ENCODE measurements around the gene PP2D1. TPM values are rescaled to one million over a fixed set of nuclear protein-coding genes. Genes with fewer than 3 reads are reported as not detected.

PP2D1 gene
- total RNA-seq, 1 experiment from 2014 or later = not detected

DNA sequence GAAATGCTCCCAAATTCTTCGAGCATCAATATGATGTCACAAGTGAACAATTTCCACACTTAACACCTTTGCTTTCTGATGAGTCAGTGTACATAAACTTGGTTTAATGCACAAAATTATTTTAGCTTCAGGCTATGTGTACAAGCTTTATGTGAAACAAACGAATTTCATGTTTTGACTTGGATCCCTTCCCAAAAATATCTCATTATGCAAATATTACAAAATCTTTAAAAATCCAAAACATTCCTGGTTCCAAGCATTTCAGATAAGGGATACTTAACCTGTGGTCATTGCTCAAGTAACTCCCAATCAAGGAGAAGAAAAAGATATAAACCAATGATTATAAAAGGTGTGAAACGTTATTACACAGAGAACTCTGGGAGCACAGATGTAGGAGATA is 40.0 kb downstream of the PP2D1 start:
- Histone ChIP-seq H3K9ac (ENCODE audit: low read length) (no peak overlapping the region), H3K27me3 (ENCODE audit: insufficient read depth, low read length) (no peaks in the 10 kb centered on the region), H2AFZ (ENCODE audit: low read depth, low read length, poor library complexity, severe bottlenecking) (no peak overlapping the region), H3K36me3 (ENCODE audit: control insufficient read depth in 1 of 2, insufficient read depth in 2 of 2, low read length in 2 of 2) (peaks cover 4 to 8% of the 10 kb centered on the region in 2 experiments; a peak in 3 of 4 replicates), H3K4me1 (ENCODE audit: control insufficient read depth in 1 of 2, insufficient read depth in 2 of 2, low read length in 2 of 2) (no peaks in the 10 kb centered on the region), H3K4me2 (ENCODE audit: low read length) (no peak overlapping the region), H4K20me1 (ENCODE audit: insufficient read depth) (peaks cover 4% of the 10 kb centered on the region; the same call in 1 of the 2 replicates), H3K9me2 (ENCODE audit: insufficient read depth) (no peaks in the 10 kb centered on the region), H3K79me2 (ENCODE audit: insufficient read depth, low read length) (peaks cover 77% of the 10 kb centered on the region), H3K9me3 (ENCODE audit: control insufficient read depth in 1 of 2, insufficient read depth in 1 of 2, low read depth in 1 of 2, low read length in 2 of 2) (no peaks in the 10 kb centered on the region), H3K27ac (ENCODE audit: low read depth, low read length) (no peak overlapping the region), H3K4me3 (replicated peaks in 1 of 2; ENCODE audit: low read depth in 1 of 2, low read length in 2 of 2) (no peak overlapping the region)
- no TSS peak for BruUV-seq (replicated peaks)
- TF ChIP-seq, protein P1, sequence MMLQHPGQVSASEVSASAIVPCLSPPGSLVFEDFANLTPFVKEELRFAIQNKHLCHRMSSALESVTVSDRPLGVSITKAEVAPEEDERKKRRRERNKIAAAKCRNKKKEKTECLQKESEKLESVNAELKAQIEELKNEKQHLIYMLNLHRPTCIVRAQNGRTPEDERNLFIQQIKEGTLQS (IDR thresholded peaks at IDR 0.05) = no peak
- no peak for TF ChIP-seq ZNF274 (IDR thresholded peaks at IDR 0.05; ENCODE audit: low read depth, low read length)
- TF ChIP-seq FOSL1 (IDR thresholded peaks at IDR 0.05; ENCODE audit: low read depth) = no peak
- TF ChIP-seq RAD21 (IDR thresholded peaks at IDR 0.05; ENCODE audit: low read depth) = no peak
- DNase-seq (ENCODE audit: low read depth, low spot score) (no peak), ATAC-seq (no peak)
- ChIA-PET POLR2A (no interaction called here), CTCF (no interaction called here), RAD21 (ENCODE audit: low non-redundant PET in 1 of 2, low total read pairs in 2 of 2, uncharacterized antibody in 2 of 2, unreplicated experiment in 2 of 2) (no interaction called here)
- intact Hi-C loops (cut with micrococcal nuclease) = no loop called here

DNA sequence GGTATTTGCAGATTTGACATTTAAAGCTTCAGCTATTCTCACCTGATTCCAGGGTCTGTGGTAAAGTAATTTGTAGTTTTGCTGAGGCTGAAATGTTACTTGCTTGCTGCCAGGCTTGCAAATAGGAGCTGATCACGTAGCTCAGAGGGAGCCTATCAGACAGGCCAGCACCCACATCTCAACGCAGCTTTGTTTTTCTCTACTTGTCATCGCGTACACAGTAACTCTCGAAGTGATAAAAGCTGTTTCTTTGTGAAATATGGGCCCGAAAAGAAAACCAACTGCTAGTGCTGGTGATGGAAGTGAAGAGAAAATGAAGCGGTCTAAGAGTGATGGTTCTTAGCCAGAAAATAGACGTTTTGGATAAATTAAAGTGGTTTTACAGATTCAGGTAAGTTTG is 41.7 kb downstream of the PP2D1 start:
- no peaks in the 10 kb centered on the region for H3K9me3 ChIP-seq (ENCODE audit: control insufficient read depth in 1 of 2, insufficient read depth in 1 of 2, low read depth in 1 of 2, low read length in 2 of 2)
- CTCF ChIA-PET = no interaction called here
- TF ChIP-seq YY1 (IDR thresholded peaks at IDR 0.05; ENCODE audit: extremely low read depth, insufficient replicate concordance, low read depth, low read length) (no peak), SIN3A (IDR thresholded peaks at IDR 0.05; ENCODE audit: low read depth) (no peak), POLR2AphosphoS5 (IDR thresholded peaks at IDR 0.05; ENCODE audit: low read depth, low read length) (no peak), ZFX (IDR thresholded peaks at IDR 0.05) (no peak), FOSL1 (IDR thresholded peaks at IDR 0.05; ENCODE audit: low read depth) (no peak), RAD21 (IDR thresholded peaks at IDR 0.05; ENCODE audit: low read depth) (no peak), EZH2phosphoT487 (IDR thresholded peaks at IDR 0.05; ENCODE audit: borderline replicate concordance) (no peak), EZH2 (IDR thresholded peaks at IDR 0.05) (no peak), CEBPB (IDR thresholded peaks at IDR 0.05; ENCODE audit: low read depth) (no peak), ELF1 (IDR thresholded peaks at IDR 0.05; ENCODE audit: borderline replicate concordance, low read depth) (no peak), EGR1 (IDR thresholded peaks at IDR 0.05; ENCODE audit: low read depth) (no peak), SP1 (IDR thresholded peaks at IDR 0.05; ENCODE audit: low read depth) (no peak), ZNF274 (IDR thresholded peaks at IDR 0.05; ENCODE audit: low read depth, low read length) (no peak)
- TF ChIP-seq, protein P2, sequence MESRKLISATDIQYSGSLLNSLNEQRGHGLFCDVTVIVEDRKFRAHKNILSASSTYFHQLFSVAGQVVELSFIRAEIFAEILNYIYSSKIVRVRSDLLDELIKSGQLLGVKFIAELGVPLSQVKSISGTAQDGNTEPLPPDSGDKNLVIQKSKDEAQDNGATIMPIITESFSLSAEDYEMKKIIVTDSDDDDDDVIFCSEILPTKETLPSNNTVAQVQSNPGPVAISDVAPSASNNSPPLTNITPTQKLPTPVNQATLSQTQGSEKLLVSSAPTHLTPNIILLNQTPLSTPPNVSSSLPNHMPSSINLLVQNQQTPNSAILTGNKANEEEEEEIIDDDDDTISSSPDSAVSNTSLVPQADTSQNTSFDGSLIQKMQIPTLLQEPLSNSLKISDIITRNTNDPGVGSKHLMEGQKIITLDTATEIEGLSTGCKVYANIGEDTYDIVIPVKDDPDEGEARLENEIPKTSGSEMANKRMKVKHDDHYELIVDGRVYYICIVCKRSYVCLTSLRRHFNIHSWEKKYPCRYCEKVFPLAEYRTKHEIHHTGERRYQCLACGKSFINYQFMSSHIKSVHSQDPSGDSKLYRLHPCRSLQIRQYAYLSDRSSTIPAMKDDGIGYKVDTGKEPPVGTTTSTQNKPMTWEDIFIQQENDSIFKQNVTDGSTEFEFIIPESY (IDR thresholded peaks at IDR 0.05; ENCODE audit: extremely low read depth, insufficient replicate concordance, low read length) = no peak
- TF ChIP-seq, protein P3, sequence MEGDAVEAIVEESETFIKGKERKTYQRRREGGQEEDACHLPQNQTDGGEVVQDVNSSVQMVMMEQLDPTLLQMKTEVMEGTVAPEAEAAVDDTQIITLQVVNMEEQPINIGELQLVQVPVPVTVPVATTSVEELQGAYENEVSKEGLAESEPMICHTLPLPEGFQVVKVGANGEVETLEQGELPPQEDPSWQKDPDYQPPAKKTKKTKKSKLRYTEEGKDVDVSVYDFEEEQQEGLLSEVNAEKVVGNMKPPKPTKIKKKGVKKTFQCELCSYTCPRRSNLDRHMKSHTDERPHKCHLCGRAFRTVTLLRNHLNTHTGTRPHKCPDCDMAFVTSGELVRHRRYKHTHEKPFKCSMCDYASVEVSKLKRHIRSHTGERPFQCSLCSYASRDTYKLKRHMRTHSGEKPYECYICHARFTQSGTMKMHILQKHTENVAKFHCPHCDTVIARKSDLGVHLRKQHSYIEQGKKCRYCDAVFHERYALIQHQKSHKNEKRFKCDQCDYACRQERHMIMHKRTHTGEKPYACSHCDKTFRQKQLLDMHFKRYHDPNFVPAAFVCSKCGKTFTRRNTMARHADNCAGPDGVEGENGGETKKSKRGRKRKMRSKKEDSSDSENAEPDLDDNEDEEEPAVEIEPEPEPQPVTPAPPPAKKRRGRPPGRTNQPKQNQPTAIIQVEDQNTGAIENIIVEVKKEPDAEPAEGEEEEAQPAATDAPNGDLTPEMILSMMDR (IDR thresholded peaks at IDR 0.05 in 2 of 3, conservative IDR thresholded peaks at IDR 0.05 in 1 of 3; ENCODE audit: borderline replicate concordance in 1 of 3, insufficient read depth in 1 of 3, low read depth in 2 of 3, low read length in 2 of 3) = no peak
- TF ChIP-seq, protein P4, sequence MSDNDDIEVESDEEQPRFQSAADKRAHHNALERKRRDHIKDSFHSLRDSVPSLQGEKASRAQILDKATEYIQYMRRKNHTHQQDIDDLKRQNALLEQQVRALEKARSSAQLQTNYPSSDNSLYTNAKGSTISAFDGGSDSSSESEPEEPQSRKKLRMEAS (IDR thresholded peaks at IDR 0.05) = no peak
- TF ChIP-seq, protein P1 (IDR thresholded peaks at IDR 0.05) = no peak
- POLR2A ChIA-PET = no interaction called here
- no peaks in the 10 kb centered on the region for H3K4me1 ChIP-seq (ENCODE audit: control insufficient read depth in 1 of 2, insufficient read depth in 2 of 2, low read length in 2 of 2)
- H3K27me3 ChIP-seq (ENCODE audit: insufficient read depth, low read length) = no peaks in the 10 kb centered on the region
- H3K4me3 ChIP-seq (replicated peaks in 1 of 2; ENCODE audit: low read depth in 1 of 2, low read length in 2 of 2) = no peak overlapping the region
- ATAC-seq (no peak), DNase-seq (ENCODE audit: low read depth, low spot score) (no peak)
- no TSS peak for BruUV-seq (replicated peaks)
- no peak overlapping the region for H2AFZ ChIP-seq (ENCODE audit: low read depth, low read length, poor library complexity, severe bottlenecking)
- intact Hi-C loops (cut with micrococcal nuclease) = no loop called here
- no peaks in the 10 kb centered on the region for H3K9me2 ChIP-seq (ENCODE audit: insufficient read depth)
- H3K36me3 ChIP-seq (ENCODE audit: control insufficient read depth in 1 of 2, insufficient read depth in 2 of 2, low read length in 2 of 2) = peaks cover 0 to 5% of the 10 kb centered on the region in 2 experiments; a peak in 2 of 4 replicates
- RAD21 ChIA-PET (ENCODE audit: low non-redundant PET in 1 of 2, low total read pairs in 2 of 2, uncharacterized antibody in 2 of 2, unreplicated experiment in 2 of 2) = no interaction called here
- 0 out of 2 replicates have a peak, but pooled peaks cover 4% of the 10 kb centered on the region for H4K20me1 ChIP-seq (ENCODE audit: insufficient read depth)
- no peak overlapping the region for H3K27ac ChIP-seq (ENCODE audit: low read depth, low read length)
- H3K4me2 ChIP-seq (ENCODE audit: low read length) = no peak overlapping the region
- H3K9ac ChIP-seq (ENCODE audit: low read length) = no peak overlapping the region
- peaks cover 94% of the 10 kb centered on the region for H3K79me2 ChIP-seq (ENCODE audit: insufficient read depth, low read length)
